8988T (cell line): Measurements from ENCODE around the gene PPIP5K2.
"Not testable (repeated sequence)": the region's sequence is repeated elsewhere in the genome, so short reads cannot be mapped to it uniquely, and the experiment has no call there.

ENCODE experiments used
- DNase-seq: peaks from one replicate; pipeline ENCODE4 v3.0.0; 2011

Gene PPIP5K2

GRCh38 chr5:103119765-103120606 lies at the start of gene PPIP5K2, which contains the start of gene GIN1:
Gene PPIP5K2, plus strand, starts transcription at chr5:103120301. Its CDS starts 9,289 bp downstream, at chr5:103129590.
Gene GIN1, minus strand, starts transcription at chr5:103120138. Its CDS starts 11,431 bp downstream, at chr5:103108707.
- peak; percentile 36 for DNase-seq

GRCh38 chr5:103073500-103073899 lies 46.6 kb upstream of the PPIP5K2 start:
- DNase-seq: not testable (repeated sequence)

- no peak for DNase-seq
These were observed 44.7 kb upstream of the PPIP5K2 start for GRCh38 chr5:103075442-103075841.

GRCh38 chr5:103079796-103080195 lies 40.3 kb upstream of the PPIP5K2 start:
- no peak for DNase-seq

GRCh38 chr5:103086547-103086946 lies 33.6 kb upstream of the PPIP5K2 start:
- no peak for DNase-seq

GRCh38 chr5:103089272-103089671 lies 30.8 kb upstream of the PPIP5K2 start:
- no peak for DNase-seq

- no peak for DNase-seq
These were observed 29.3 kb upstream of the PPIP5K2 start for GRCh38 chr5:103090791-103091190.

GRCh38 chr5:103092676-103093075 lies 27.4 kb upstream of the PPIP5K2 start:
- DNase-seq: no peak

- DNase-seq: no peak
These were observed 26.4 kb upstream of the PPIP5K2 start for GRCh38 chr5:103093727-103094126.

- no peak for DNase-seq
These were observed 25.4 kb upstream of the PPIP5K2 start for GRCh38 chr5:103094737-103095136.

GRCh38 chr5:103098993-103099392 lies 21.1 kb upstream of the PPIP5K2 start:
- DNase-seq: no peak

GRCh38 chr5:103101079-103101750 lies 18.9 kb upstream of the PPIP5K2 start:
- no peak for DNase-seq

GRCh38 chr5:103102234-103102633 lies 17.9 kb upstream of the PPIP5K2 start:
- no peak for DNase-seq

- no peak for DNase-seq
These were observed 12.0 kb upstream of the PPIP5K2 start for GRCh38 chr5:103108086-103108485.

- DNase-seq: no peak
These were observed 10.8 kb upstream of the PPIP5K2 start for GRCh38 chr5:103109277-103109676.

- DNase-seq: no peak
These were observed 9.7 kb upstream of the PPIP5K2 start for GRCh38 chr5:103110403-103110802.

- no peak for DNase-seq
These were observed 8.6 kb upstream of the PPIP5K2 start for GRCh38 chr5:103111468-103111867.

GRCh38 chr5:103112910-103113309 lies 7.2 kb upstream of the PPIP5K2 start:
- no peak for DNase-seq

- DNase-seq: no peak
These were observed 5.7 kb upstream of the PPIP5K2 start for GRCh38 chr5:103114440-103114839.

- no peak for DNase-seq
These were observed 2.6 kb upstream of the PPIP5K2 start for GRCh38 chr5:103117471-103117991.

- DNase-seq: no peak
These were observed 884 bp upstream of the PPIP5K2 start for GRCh38 chr5:103119070-103119764.

GRCh38 chr5:103120607-103121200 lies 603 bp downstream of the PPIP5K2 start:
- DNase-seq: no peak

- DNase-seq: no peak
These were observed 2.1 kb downstream of the PPIP5K2 start for GRCh38 chr5:103122242-103122641.
